GM10266 (cell line): Measurements from ENCODE around the gene ZBTB46.

ENCODE experiments used
- DNase-seq: peaks from one replicate; pipeline ENCODE4 v3.0.0; 2012; ENCODE audit errors: extremely low spot score
- CTCF ChIP-seq: IDR thresholded peaks from 2 replicates; pipeline ENCODE4 v1.5.1; 2012; ENCODE audit warnings: mild to moderate bottlenecking, low read depth; ENCODE audit not compliant: control insufficient read depth, insufficient read depth; ENCODE audit errors: missing control alignments

Gene ZBTB46

DNA sequence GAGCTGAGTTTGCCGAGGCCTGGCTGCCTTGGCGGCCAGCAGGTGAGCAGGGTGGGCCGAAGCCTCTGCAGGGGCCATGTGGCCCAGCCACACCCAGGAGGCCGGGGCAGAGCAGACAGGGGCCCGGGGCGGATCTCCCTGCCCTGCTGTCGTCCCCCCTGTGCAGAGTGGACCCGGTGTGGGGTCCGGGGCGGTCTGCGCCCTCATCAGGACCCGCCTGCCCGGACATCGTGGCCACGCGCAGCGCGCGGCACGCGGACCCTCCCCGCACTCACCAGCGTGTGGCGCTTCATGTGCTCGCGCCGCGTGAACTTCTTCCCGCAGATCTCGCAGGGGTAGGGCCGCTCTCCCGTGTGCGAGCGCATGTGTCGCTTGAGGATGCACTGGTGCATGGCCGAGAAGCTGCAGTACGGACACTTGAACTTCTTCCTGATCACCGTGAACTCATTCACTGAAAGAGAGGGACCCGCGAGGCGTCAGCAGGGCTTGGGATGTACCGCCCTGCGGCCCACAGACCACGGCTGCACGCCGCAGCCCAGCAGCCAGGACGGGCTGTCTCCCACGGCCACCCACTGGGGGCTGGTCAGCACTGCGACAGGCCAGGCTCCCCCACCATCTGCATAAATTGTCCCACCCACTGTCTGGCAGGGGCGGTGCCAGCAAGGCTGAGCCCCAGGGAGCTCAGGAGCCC, 78.5 kb downstream of the ZBTB46 start:
- DNase-seq = no peak
- TF ChIP-seq CTCF = no peak

GRCh38 chr20:63751471-63752271, 79.4 kb downstream of the ZBTB46 start:
- TF ChIP-seq CTCF = no peak
- peak; percentile 42 for DNase-seq

- peak; percentile 65 for DNase-seq
- TF ChIP-seq CTCF = no peak
Observed at GRCh38 chr20:63750807-63751470, 80.1 kb downstream of the ZBTB46 start.

DNA sequence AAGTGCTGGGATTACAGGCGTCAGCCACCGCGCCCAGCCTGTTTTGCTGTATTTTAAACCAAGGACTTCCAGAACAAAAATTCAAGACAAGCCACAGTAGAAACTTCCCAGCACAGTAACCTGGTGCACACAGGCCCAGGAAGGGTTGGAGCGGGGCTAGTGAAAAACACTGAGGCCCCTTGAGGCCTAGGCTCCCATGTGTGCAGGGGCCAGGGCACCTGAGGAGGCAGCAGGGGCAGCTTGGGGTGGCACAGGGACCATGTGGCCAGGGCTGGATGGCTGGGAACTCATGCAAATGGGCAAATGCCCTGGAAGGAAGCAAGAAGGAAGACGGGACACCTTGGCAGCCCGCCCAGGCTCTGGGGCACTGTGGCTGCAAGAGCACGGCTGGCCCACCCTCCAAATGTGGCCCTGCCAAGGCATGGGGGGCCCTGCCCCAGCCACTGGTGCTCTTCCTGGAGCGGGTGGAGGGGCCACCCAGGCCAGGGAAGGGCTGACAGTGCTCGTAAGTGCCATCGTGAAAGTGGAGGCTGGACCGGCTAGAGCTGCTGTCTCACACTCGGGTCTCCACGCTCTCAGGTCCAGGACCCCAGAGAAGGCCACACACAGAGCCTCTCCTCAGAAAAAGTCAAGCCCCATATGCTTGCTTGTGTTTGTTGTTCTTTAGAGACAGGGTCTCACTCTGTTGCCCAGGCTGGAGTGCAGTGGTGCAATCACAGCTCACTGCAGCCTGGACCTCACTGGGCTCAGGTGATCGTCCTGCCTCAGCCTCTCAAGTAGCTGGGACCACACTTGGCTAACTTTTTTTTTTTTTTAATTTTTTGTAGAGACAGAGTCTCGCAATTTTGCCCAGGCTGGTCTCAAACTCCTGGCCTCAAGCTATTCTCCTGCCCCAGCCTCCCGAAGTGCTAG, 81.2 kb downstream of the ZBTB46 start:
- TF ChIP-seq CTCF = no peak
- DNase-seq = peak; percentile 36

DNA sequence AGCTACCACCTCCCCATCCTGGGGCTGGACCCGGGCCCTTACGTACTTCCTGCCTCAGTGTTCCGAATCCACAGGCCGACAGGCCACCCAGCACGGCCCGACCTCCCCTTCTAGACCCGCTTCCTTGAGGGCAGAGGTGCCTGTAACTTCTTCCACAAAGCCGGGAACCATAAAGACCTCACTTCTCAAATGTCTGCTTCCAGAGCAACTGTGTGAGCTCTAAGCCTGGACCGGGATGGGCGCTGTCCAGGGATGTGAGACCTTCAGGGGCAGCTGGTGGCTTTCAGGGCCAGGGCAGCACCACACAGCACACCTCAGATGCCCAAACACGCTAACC, 82.2 kb downstream of the ZBTB46 start:
- no peak for TF ChIP-seq CTCF
- DNase-seq = no peak

DNA sequence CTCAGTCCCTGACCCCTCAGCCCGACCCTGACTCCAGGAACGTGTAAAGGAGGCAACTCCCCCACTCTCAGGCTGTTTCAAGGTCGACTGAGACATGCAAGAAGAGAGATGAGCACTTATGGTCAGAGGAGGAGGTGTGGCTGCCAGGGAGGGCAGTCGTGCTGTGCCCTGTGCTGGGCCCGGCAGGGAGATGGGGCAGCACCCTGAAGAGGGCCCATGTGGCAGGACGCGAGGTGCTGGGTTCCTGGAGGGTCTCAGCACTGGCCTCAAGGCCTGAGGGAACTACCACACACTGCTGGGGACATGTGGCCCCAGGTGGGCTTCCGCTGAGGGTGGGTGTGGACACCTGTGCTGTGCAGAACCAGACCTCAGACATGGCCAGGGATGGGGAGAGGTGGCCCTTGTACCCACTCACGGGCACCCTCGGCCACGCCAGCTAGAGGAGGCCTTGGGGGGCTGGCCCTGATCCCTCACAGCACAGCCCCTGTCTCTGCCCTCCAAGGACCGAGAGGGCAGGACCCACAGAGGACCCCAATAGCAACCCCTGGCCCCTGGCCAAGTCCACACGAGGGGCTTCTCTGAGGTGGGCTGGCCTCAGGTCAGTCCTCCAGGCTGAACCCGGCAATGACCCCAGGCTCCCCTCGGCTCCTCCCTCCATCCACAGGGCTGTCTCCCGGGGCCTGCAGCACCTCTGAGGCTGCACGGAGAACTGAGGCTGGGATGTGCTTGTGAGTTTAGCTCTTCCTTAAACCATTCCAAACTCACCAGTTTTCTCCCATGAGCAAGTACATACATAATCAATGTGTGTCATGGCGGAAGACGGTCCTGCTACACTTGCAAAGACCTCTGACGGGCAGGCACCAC, 82.8 kb downstream of the ZBTB46 start:
- TF ChIP-seq CTCF = no peak
- DNase-seq = peak; percentile 38
